HFFc6 (cell line): ENCODE results near the gene PRXL2B. TPM values are rescaled to one million over a fixed set of nuclear protein-coding genes. Genes with fewer than 3 reads are reported as not detected.
"Not testable (repeated sequence)": the region's sequence is repeated elsewhere in the genome, so short reads cannot be mapped to it uniquely, and the experiment has no call there.

Source experiments
- DNase-seq: peaks from one replicate; pipeline ENCODE4 v3.0.0-alpha.2; 2018
- H3K27ac Mint-ChIP-seq: 2 replicates; pipeline ENCODE4 v1.8.0; 2020; ENCODE audit warnings: mild to moderate bottlenecking, mixed read lengths
- H3K27me3 Mint-ChIP-seq: 2 replicates; pipeline ENCODE4 v1.8.0; 2021; ENCODE audit warnings: mild to moderate bottlenecking, moderate library complexity, mixed read lengths; ENCODE audit not compliant: insufficient read depth
- H3K36me3 Mint-ChIP-seq: 2 replicates; pipeline ENCODE4 v1.8.0; 2021; ENCODE audit warnings: low read depth, mixed read lengths
- H3K4me1 Mint-ChIP-seq: 2 replicates; pipeline ENCODE4 v1.8.0; 2020; ENCODE audit warnings: low read depth, mixed read lengths
- H3K4me3 Mint-ChIP-seq: 2 replicates; pipeline ENCODE4 v1.8.0; 2020; ENCODE audit warnings: mild to moderate bottlenecking, moderate library complexity, mixed read lengths
- H3K9me3 Mint-ChIP-seq: 2 replicates; pipeline ENCODE4 v1.8.0; 2020; ENCODE audit warnings: mild to moderate bottlenecking, mixed read lengths
- CTCF ChIP-seq: fragments of 200-600 bp; sonication (generic); IDR thresholded peaks from 2 replicates; pipeline ENCODE4 v1.5.0; 2021; ENCODE audit warnings: antibody characterized with exemption, mild to moderate bottlenecking
- total RNA-seq, 6 experiments: library from RNA; stranded (reverse); fragmentation: NEBNext Ultra II Directional; extraction: Animal tissue kit (Norgen Biotek cat#: 25700); gene quantifications; 2 replicates in 1 of 6; 3 replicates in 5 of 6; pipeline ENCODE4 v1.2.3, GENCODE V29; 2021

The PRXL2B gene
- total RNA-seq, 6 experiments from 2014 or later = 27.1 to 38.9 (median 34.7) TPM

- Mint-ChIP-seq H3K27ac (no peak overlapping the region), H3K4me3 (no peak overlapping the region), H3K36me3 (peaks cover 15% of the 10 kb centered on the region), H3K4me1 (peaks cover 13% of the 10 kb centered on the region; the same call in 1 of the 2 replicates), H3K9me3 (peaks cover 19% of the 10 kb centered on the region), H3K27me3 (peaks cover 10% of the 10 kb centered on the region)
- no peak for TF ChIP-seq CTCF
- no peak for DNase-seq
These were observed 15.2 kb upstream of the PRXL2B start for GRCh38 chr1:2571348-2571747.

GRCh38 chr1:2573250-2573920 is 13.2 kb upstream of the PRXL2B start:
- peaks cover 15% of the 10 kb centered on the region for H3K36me3 Mint-ChIP-seq
- H3K4me3 Mint-ChIP-seq = no peak overlapping the region
- no peak for DNase-seq
- H3K27ac Mint-ChIP-seq = no peak overlapping the region
- peaks cover 13% of the 10 kb centered on the region; the same call in 1 of the 2 replicates for H3K4me1 Mint-ChIP-seq
- peaks cover 19% of the 10 kb centered on the region for H3K9me3 Mint-ChIP-seq
- TF ChIP-seq CTCF = no peak
- H3K27me3 Mint-ChIP-seq = peaks cover 10% of the 10 kb centered on the region

- H3K9me3 Mint-ChIP-seq = peaks cover 19% of the 10 kb centered on the region
- H3K27ac Mint-ChIP-seq = peak overlapping the region; percentile 3; the same call in 1 of the 2 replicates
- peaks cover 15% of the 10 kb centered on the region for H3K36me3 Mint-ChIP-seq
- H3K4me1 Mint-ChIP-seq = peaks cover 13% of the 10 kb centered on the region; the same call in 1 of the 2 replicates
- TF ChIP-seq CTCF = no peak
- peak; percentile 16 for DNase-seq
- H3K4me3 Mint-ChIP-seq = no peak overlapping the region; the same call in 1 of the 2 replicates
- peaks cover 10% of the 10 kb centered on the region for H3K27me3 Mint-ChIP-seq
These were observed 12.2 kb upstream of the PRXL2B start for GRCh38 chr1:2574350-2574749.

- Mint-ChIP-seq H3K9me3 (peaks cover 19% of the 10 kb centered on the region), H3K27ac (no peak overlapping the region), H3K4me1 (peaks cover 13% of the 10 kb centered on the region; the same call in 1 of the 2 replicates), H3K27me3 (peaks cover 10% of the 10 kb centered on the region), H3K36me3 (peaks cover 15% of the 10 kb centered on the region), H3K4me3 (no peak overlapping the region)
- no peak for TF ChIP-seq CTCF
- DNase-seq = no peak
These were observed 10.5 kb upstream of the PRXL2B start for GRCh38 chr1:2575801-2576663.

GRCh38 chr1:2577565-2578075 is 9.0 kb upstream of the PRXL2B start:
- H3K4me3 Mint-ChIP-seq, H3K27ac Mint-ChIP-seq, DNase-seq: not testable (repeated sequence)
- H3K36me3 Mint-ChIP-seq = peaks cover 15% of the 10 kb centered on the region
- peaks cover 17% of the 10 kb centered on the region for H3K9me3 Mint-ChIP-seq
- peaks cover 18% of the 10 kb centered on the region; the same call in 1 of the 2 replicates for H3K4me1 Mint-ChIP-seq
- peaks cover 18% of the 10 kb centered on the region for H3K27me3 Mint-ChIP-seq

GRCh38 chr1:2578758-2579118 is 7.8 kb upstream of the PRXL2B start:
- Mint-ChIP-seq H3K9me3 (peaks cover 6% of the 10 kb centered on the region), H3K4me1 (peaks cover 14% of the 10 kb centered on the region), H3K27me3 (peaks cover 10% of the 10 kb centered on the region), H3K4me3 (no peak overlapping the region), H3K27ac (no peak overlapping the region), H3K36me3 (peaks cover 5% of the 10 kb centered on the region; the same call in 1 of the 2 replicates)
- DNase-seq = no peak
- TF ChIP-seq CTCF = no peak
